ENCODE results near the gene CACNA2D2.

Gene CACNA2D2

DNA sequence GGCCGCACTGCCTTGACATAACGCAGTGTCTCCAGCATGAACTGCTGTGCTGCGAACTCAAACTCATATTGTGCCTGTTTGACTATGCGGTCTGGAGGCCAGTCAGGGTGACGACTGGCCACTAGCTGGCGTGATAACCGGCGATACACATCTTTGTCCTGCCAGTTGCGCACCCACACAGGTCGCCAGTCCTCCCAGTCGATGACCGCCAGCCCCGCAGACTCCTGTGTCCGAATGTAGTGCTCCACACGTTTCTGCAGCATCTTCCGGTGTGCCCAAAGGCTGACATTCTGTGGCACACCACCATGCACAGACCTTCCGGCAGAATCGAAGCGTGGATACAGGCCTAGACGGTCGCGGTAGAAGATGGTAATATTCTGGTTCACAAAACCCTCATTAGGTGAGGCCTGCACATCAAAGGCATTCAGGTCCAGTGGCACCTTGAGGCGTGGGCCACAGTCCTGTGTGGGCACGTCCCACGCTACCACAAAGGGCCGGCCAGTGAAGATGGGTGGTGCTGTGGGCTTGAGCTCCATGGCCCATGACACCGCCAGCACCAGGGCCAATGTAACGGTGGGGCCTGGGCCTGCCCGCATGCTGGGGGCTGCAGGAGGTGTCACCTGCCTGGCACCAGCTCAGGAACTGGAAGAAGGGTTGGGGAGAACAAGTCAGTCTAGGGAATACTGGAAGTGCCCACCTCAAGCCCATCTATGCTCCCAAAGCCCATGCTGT is 183.4 kb downstream of the CACNA2D2 start:
- no peaks in the 10 kb centered on the region for H3K27me3 ChIP-seq (ENCODE audit: insufficient read depth, low read length, poor library complexity, severe bottlenecking)
- H3K36me3 ChIP-seq (ENCODE audit: insufficient read depth, low read length), result no peaks in the 10 kb centered on the region
- H4K20me1 ChIP-seq (ENCODE audit: insufficient read depth, low read length, poor library complexity, severe bottlenecking), result peaks cover 15% of the 10 kb centered on the region
- H3K9me3 ChIP-seq (ENCODE audit: insufficient read depth, low read depth, low read length), result no peaks in the 10 kb centered on the region
- TF ChIP-seq, protein P1, sequence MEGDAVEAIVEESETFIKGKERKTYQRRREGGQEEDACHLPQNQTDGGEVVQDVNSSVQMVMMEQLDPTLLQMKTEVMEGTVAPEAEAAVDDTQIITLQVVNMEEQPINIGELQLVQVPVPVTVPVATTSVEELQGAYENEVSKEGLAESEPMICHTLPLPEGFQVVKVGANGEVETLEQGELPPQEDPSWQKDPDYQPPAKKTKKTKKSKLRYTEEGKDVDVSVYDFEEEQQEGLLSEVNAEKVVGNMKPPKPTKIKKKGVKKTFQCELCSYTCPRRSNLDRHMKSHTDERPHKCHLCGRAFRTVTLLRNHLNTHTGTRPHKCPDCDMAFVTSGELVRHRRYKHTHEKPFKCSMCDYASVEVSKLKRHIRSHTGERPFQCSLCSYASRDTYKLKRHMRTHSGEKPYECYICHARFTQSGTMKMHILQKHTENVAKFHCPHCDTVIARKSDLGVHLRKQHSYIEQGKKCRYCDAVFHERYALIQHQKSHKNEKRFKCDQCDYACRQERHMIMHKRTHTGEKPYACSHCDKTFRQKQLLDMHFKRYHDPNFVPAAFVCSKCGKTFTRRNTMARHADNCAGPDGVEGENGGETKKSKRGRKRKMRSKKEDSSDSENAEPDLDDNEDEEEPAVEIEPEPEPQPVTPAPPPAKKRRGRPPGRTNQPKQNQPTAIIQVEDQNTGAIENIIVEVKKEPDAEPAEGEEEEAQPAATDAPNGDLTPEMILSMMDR (conservative IDR thresholded peaks at IDR 0.05; ENCODE audit: low read length), result no peak
- peak overlapping the region; percentile 78 for H3K4me3 ChIP-seq (ENCODE audit: low read length, poor library complexity, severe bottlenecking)
- H3K4me1 ChIP-seq (ENCODE audit: insufficient read depth, low read length, poor library complexity, severe bottlenecking), result peaks cover 39% of the 10 kb centered on the region
- H3K9ac ChIP-seq (ENCODE audit: low read depth, low read length, poor library complexity, severe bottlenecking), result peak overlapping the region; percentile 77
- H3K79me2 ChIP-seq (ENCODE audit: insufficient read depth, low read length), result peaks cover 29% of the 10 kb centered on the region
- H3F3A ChIP-seq (ENCODE audit: low read depth), result no peaks in the 10 kb centered on the region
- H3K9me2 ChIP-seq (replicated peaks; ENCODE audit: low read depth, low read length), result no peaks in the 10 kb centered on the region
- peak overlapping the region; percentile 95 for H3K4me2 ChIP-seq (ENCODE audit: low read depth, low read length, poor library complexity, severe bottlenecking)
- H2AFZ ChIP-seq (ENCODE audit: low read length), result no peak overlapping the region

DNA sequence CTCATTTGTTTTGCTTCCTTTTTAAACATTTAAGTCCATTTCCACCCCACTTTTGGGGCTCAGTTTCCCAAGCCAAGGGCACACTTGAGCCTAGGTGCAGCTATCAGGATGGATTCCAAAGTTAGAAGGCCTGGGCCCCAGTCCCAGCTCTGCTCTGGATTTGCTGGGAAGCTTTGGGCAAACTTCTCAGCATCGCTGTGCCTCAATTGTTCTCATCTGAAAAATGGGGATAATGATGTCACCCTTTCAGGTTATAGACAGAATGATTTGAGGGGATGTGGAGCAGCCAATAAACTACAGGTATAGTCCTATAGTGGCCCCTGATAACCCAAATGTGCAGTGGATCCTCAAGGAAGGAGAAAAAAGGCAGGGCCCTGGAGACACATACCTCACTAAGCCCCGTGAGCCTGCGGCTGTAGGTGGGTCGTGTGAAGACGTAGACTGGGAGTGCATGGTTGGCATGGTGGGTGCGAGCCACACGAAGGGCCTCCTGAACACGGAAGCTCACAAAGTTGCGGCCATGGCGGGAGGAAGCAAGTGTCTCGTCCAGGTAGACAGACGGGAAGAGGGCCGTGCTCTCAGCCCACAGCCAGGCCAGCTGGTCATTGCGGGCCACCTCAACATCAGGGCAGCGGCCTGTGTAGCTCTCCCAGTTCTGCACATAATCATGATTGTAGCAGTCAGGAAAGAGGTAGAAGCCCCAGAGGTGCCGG is 184.1 kb downstream of the CACNA2D2 start:
- H2AFZ ChIP-seq (ENCODE audit: low read length), result no peak overlapping the region
- no peaks in the 10 kb centered on the region for H3K36me3 ChIP-seq (ENCODE audit: insufficient read depth, low read length)
- no peaks in the 10 kb centered on the region for H3K9me3 ChIP-seq (ENCODE audit: insufficient read depth, low read depth, low read length)
- peaks cover 38% of the 10 kb centered on the region for H3K4me1 ChIP-seq (ENCODE audit: insufficient read depth, low read length, poor library complexity, severe bottlenecking)
- H3K9me2 ChIP-seq (replicated peaks; ENCODE audit: low read depth, low read length), result no peaks in the 10 kb centered on the region
- no peaks in the 10 kb centered on the region for H3F3A ChIP-seq (ENCODE audit: low read depth)
- no peaks in the 10 kb centered on the region for H3K27me3 ChIP-seq (ENCODE audit: insufficient read depth, low read length, poor library complexity, severe bottlenecking)
- H3K79me2 ChIP-seq (ENCODE audit: insufficient read depth, low read length), result peaks cover 29% of the 10 kb centered on the region
- H3K9ac ChIP-seq (ENCODE audit: low read depth, low read length, poor library complexity, severe bottlenecking), result peak overlapping the region; percentile 38
- peak overlapping the region; percentile 95 for H3K4me2 ChIP-seq (ENCODE audit: low read depth, low read length, poor library complexity, severe bottlenecking)
- H4K20me1 ChIP-seq (ENCODE audit: insufficient read depth, low read length, poor library complexity, severe bottlenecking), result peaks cover 15% of the 10 kb centered on the region
- no peak for TF ChIP-seq EZH2phosphoT487 (IDR thresholded peaks at IDR 0.05; ENCODE audit: borderline replicate concordance)
- TF ChIP-seq, protein P1 (conservative IDR thresholded peaks at IDR 0.05; ENCODE audit: low read length), result no peak
- no peak overlapping the region for H3K4me3 ChIP-seq (ENCODE audit: low read length, poor library complexity, severe bottlenecking)

GRCh38 chr3:50318615-50319014 is 184.8 kb downstream of the CACNA2D2 start:
- Histone ChIP-seq H3K27me3 (ENCODE audit: insufficient read depth, low read length, poor library complexity, severe bottlenecking) (no peaks in the 10 kb centered on the region), H3K4me3 (ENCODE audit: low read length, poor library complexity, severe bottlenecking) (no peak overlapping the region), H3K9ac (ENCODE audit: low read depth, low read length, poor library complexity, severe bottlenecking) (peak overlapping the region; percentile 38), H3K36me3 (ENCODE audit: insufficient read depth, low read length) (no peaks in the 10 kb centered on the region), H3F3A (ENCODE audit: low read depth) (no peaks in the 10 kb centered on the region), H3K4me2 (ENCODE audit: low read depth, low read length, poor library complexity, severe bottlenecking) (peak overlapping the region; percentile 95), H3K4me1 (ENCODE audit: insufficient read depth, low read length, poor library complexity, severe bottlenecking) (peaks cover 37% of the 10 kb centered on the region), H2AFZ (ENCODE audit: low read length) (no peak overlapping the region), H3K9me2 (replicated peaks; ENCODE audit: low read depth, low read length) (no peaks in the 10 kb centered on the region), H3K79me2 (ENCODE audit: insufficient read depth, low read length) (peaks cover 29% of the 10 kb centered on the region), H3K9me3 (ENCODE audit: insufficient read depth, low read depth, low read length) (no peaks in the 10 kb centered on the region), H4K20me1 (ENCODE audit: insufficient read depth, low read length, poor library complexity, severe bottlenecking) (peaks cover 15% of the 10 kb centered on the region)
- TF ChIP-seq, protein P1 (conservative IDR thresholded peaks at IDR 0.05; ENCODE audit: low read length), result no peak
- TF ChIP-seq EZH2phosphoT487 (IDR thresholded peaks at IDR 0.05; ENCODE audit: borderline replicate concordance), result no peak
